CD4-positive, CD25-positive, alpha-beta regulatory T cell (primary cell): ENCODE data around the gene FOXQ1. TPM values are rescaled to one million over a fixed set of nuclear protein-coding genes. Genes with fewer than 3 reads are reported as not detected.
"Not testable (repeated sequence)": the region's sequence is repeated elsewhere in the genome, so short reads cannot be mapped to it uniquely, and the experiment has no call there.

ENCODE experiments used
- ATAC-seq, 2 donors: fragments of 150-1000 bp; cut with Tn5 transposase; one replicate each; pipeline ENCODE4 v1.10.0; 2021; ENCODE audit warnings: low read depth in 2 of 2, moderate number of reproducible peaks in 2 of 2, moderate library complexity in 1 of 2
- DNase-seq, 3 donors: peaks; one replicate each; pipeline versions ENCODE4 v3.0.0 to v3.0.0-alpha.2; 2012 to 2022; ENCODE audit warnings: mixed read lengths in 1 of 3
- H3K27ac ChIP-seq: one replicate; pipeline ENCODE4 v1.7.0; 2013; ENCODE audit warnings: mild to moderate bottlenecking, low read length; ENCODE audit not compliant: insufficient read depth, poor library complexity, severe bottlenecking
- H3K27me3 ChIP-seq: one replicate; pipeline ENCODE4 v1.7.0; 2013; ENCODE audit warnings: low read length; ENCODE audit not compliant: control insufficient read depth, insufficient read depth
- H3K36me3 ChIP-seq: one replicate; pipeline ENCODE4 v1.7.0; 2013; ENCODE audit warnings: mild to moderate bottlenecking, low read length, moderate library complexity; ENCODE audit not compliant: control insufficient read depth, insufficient read depth
- H3K4me1 ChIP-seq: 2 replicates; pipeline ENCODE4 v1.7.0; 2013; ENCODE audit warnings: mild to moderate bottlenecking, low read length; ENCODE audit not compliant: insufficient read depth, control insufficient read depth, poor library complexity, severe bottlenecking
- H3K4me3 ChIP-seq: one replicate; pipeline ENCODE4 v1.7.0; 2013; ENCODE audit warnings: low read depth, mild to moderate bottlenecking, low read length, moderate library complexity
- H3K9me3 ChIP-seq, 2 experiments: 1 replicate in 1 of 2; 2 replicates in 1 of 2; pipeline ENCODE4 v1.7.0; 2013; ENCODE audit warnings: low read length in 2 of 2, mild to moderate bottlenecking in 1 of 2, moderate library complexity in 1 of 2; ENCODE audit not compliant: control insufficient read depth in 2 of 2
- H3K27ac Mint-ChIP-seq, 3 donors: one replicate each; pipeline ENCODE4 v1.8.0; 2020 to 2022; ENCODE audit warnings: mild to moderate bottlenecking in 3 of 3, mixed read lengths in 3 of 3, moderate library complexity in 2 of 3
- H3K27me3 Mint-ChIP-seq: one replicate; pipeline ENCODE4 v1.8.0; 2022; ENCODE audit warnings: mild to moderate bottlenecking, mixed read lengths
- H3K36me3 Mint-ChIP-seq: one replicate; pipeline ENCODE4 v1.8.0; 2020; ENCODE audit warnings: mixed read lengths
- H3K4me1 Mint-ChIP-seq, 4 donors: one replicate each; pipeline ENCODE4 v1.8.0; 2020 to 2022; ENCODE audit warnings: mixed read lengths in 4 of 4, mild to moderate bottlenecking in 1 of 4
- H3K4me3 Mint-ChIP-seq, 4 donors: one replicate each; pipeline ENCODE4 v1.8.0; 2020 to 2022; ENCODE audit warnings: mild to moderate bottlenecking in 4 of 4, mixed read lengths in 4 of 4, moderate library complexity in 3 of 4
- H3K9me3 Mint-ChIP-seq, 7 donors: one replicate each; pipeline ENCODE4 v1.8.0; 2020 to 2022; ENCODE audit warnings: mixed read lengths in 7 of 7, mild to moderate bottlenecking in 3 of 7, moderate library complexity in 2 of 7
- polyA plus RNA-seq, 4 donors: library from polyadenylated mRNA; unstranded; fragments of 300-500 nt; fragmentation: Illumina TruSeq; gene quantifications; one replicate each; pipeline ENCODE4 v1.2.3, GENCODE V29; 2021
- total RNA-seq: library from RNA; stranded (reverse); gene quantifications from one replicate; pipeline ENCODE4 v1.2.3, GENCODE V29; 2022

The FOXQ1 gene
- total and polyA plus RNA-seq, 5 donors from 2014 or later = not detected

- Mint-ChIP-seq H3K27me3 (peaks cover 15% of the 10 kb centered on the region), H3K4me1 (no peaks in the 10 kb centered on the region), H3K36me3 (no peaks in the 10 kb centered on the region), H3K4me3 (no peak overlapping the region), H3K9me3 (peaks cover 0 to 32% (median 14%) of the 10 kb centered on the region in 7 donors), H3K27ac (no peak overlapping the region)
- no peaks in the 10 kb centered on the region for H3K36me3 ChIP-seq
- no peak for ATAC-seq
- no peak overlapping the region for H3K4me3 ChIP-seq
- H3K27ac ChIP-seq = no peak overlapping the region
- no peaks in the 10 kb centered on the region for H3K4me1 ChIP-seq
- H3K27me3 ChIP-seq = peaks cover 8% of the 10 kb centered on the region
- DNase-seq = no peak
- peaks cover 11 to 13% of the 10 kb centered on the region in 2 experiments for H3K9me3 ChIP-seq
Observed at GRCh38 chr6:1351381-1352008, 39.6 kb downstream of the FOXQ1 start.

DNA sequence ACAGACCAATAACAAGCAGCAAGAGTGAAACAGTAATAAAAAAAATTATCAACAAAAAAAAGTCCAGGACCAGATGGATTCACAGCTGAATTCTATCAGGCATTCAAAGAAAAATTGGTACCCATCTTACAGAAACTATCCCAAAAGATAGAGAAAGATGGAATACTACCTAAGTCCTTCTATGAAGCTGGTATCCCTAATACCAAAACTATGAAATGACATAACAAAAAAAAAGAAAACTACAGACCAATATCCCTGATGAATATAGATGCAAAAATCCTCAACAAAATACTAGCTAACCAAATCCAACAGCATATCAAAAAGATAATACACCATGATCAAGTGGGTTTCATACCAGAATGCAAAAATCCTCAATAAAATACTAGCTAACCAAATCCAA, 43.2 kb downstream of the FOXQ1 start:
- H3K4me1 Mint-ChIP-seq, H3K27ac Mint-ChIP-seq, ATAC-seq, H3K36me3 ChIP-seq, H3K27ac ChIP-seq, H3K4me3 ChIP-seq, DNase-seq, H3K4me1 ChIP-seq, H3K27me3 ChIP-seq, H3K36me3 Mint-ChIP-seq, H3K4me3 Mint-ChIP-seq: not testable (repeated sequence)
- peaks cover 11 to 13% of the 10 kb centered on the region in 2 experiments for H3K9me3 ChIP-seq
- Mint-ChIP-seq H3K27me3 (peaks cover 16% of the 10 kb centered on the region), H3K9me3 (peaks cover 0 to 32% (median 6%) of the 10 kb centered on the region in 7 donors)

DNA sequence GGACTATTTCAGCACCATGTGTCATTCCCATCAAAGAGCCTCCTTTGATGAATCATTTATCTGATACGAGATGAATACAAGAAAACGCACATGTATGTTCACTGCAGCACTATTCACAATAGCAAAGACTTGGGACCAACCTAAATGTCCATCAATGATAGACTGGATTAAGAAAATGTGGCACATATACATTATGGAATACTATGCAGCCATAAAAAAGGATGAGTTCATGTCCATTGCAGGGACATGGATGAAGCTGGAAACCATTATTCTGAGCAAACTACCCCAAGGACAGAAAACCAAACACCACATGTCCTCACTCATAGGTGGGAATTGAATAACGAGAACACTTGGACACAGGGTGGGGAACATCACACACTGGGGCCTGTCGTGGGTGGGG, 49.8 kb downstream of the FOXQ1 start:
- ATAC-seq, H3K36me3 ChIP-seq, H3K4me1 Mint-ChIP-seq, H3K9me3 ChIP-seq, H3K4me1 ChIP-seq, H3K27ac Mint-ChIP-seq, H3K9me3 Mint-ChIP-seq, H3K27ac ChIP-seq, DNase-seq, H3K36me3 Mint-ChIP-seq, H3K4me3 ChIP-seq, H3K4me3 Mint-ChIP-seq: not testable (repeated sequence)
- peaks cover 21% of the 10 kb centered on the region for H3K27me3 Mint-ChIP-seq
- peaks cover 10% of the 10 kb centered on the region for H3K27me3 ChIP-seq

DNA sequence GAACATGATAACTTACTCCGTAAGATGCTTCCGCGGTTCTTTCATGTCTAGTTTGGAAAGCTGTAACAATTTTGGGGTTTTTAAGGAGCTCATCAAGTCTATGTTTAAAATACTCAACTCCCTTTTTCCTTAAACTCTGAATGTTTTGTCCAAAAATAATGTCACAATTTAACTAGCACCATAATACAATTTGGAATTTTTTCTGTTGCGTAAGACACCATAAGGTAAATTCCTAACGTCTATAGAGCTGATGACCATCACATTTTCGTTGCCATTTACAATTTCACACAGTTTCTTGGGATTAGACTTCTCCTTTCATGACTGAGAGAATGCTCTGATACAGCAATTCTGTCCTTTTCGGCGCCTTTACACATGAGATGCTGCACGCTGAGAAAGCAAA, 50.7 kb downstream of the FOXQ1 start:
- ATAC-seq (no peak), DNase-seq (no peak)
- peaks cover 10% of the 10 kb centered on the region for H3K27me3 ChIP-seq
- H3K27me3 Mint-ChIP-seq = peaks cover 22% of the 10 kb centered on the region
- H3K27ac Mint-ChIP-seq = no peak overlapping the region
- no peak overlapping the region for H3K27ac ChIP-seq
- H3K36me3 ChIP-seq = no peaks in the 10 kb centered on the region
- H3K4me3 Mint-ChIP-seq = no peak overlapping the region
- no peaks in the 10 kb centered on the region for H3K36me3 Mint-ChIP-seq
- peaks cover 0 to 4% (median 0%) of the 10 kb centered on the region in 7 donors for H3K9me3 Mint-ChIP-seq
- no peaks in the 10 kb centered on the region for H3K4me1 Mint-ChIP-seq
- no peak overlapping the region for H3K4me3 ChIP-seq
- H3K4me1 ChIP-seq = no peaks in the 10 kb centered on the region
- H3K9me3 ChIP-seq = no peaks in the 10 kb centered on the region

DNA sequence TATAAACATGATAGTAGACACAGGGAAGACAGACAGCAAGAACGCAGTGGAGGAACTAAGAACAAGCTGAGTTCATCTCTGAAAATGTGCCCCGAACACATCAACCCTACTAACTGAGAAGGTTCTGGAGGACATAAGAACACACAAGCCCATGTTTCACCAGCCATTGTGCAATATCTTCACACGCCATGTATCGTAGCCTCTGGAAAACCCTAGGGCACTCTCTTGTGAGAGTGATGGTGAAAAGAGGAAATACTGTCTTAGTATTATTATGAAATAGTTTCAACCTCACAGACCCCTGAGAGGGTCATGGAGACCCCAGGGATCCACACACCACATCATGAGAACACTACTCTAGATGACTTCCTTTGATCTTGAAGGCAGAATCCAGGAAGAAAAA, 51.4 kb downstream of the FOXQ1 start:
- H3K27me3 ChIP-seq = peaks cover 10% of the 10 kb centered on the region
- no peak overlapping the region for H3K4me3 ChIP-seq
- Mint-ChIP-seq H3K4me1 (no peaks in the 10 kb centered on the region), H3K36me3 (no peaks in the 10 kb centered on the region), H3K4me3 (no peak overlapping the region), H3K27ac (no peak overlapping the region), H3K9me3 (peaks cover 0 to 4% (median 0%) of the 10 kb centered on the region in 7 donors), H3K27me3 (peaks cover 27% of the 10 kb centered on the region)
- H3K27ac ChIP-seq = no peak overlapping the region
- H3K9me3 ChIP-seq = no peaks in the 10 kb centered on the region
- ATAC-seq (no peak), DNase-seq (no peak)
- no peaks in the 10 kb centered on the region for H3K36me3 ChIP-seq
- no peaks in the 10 kb centered on the region for H3K4me1 ChIP-seq

DNA sequence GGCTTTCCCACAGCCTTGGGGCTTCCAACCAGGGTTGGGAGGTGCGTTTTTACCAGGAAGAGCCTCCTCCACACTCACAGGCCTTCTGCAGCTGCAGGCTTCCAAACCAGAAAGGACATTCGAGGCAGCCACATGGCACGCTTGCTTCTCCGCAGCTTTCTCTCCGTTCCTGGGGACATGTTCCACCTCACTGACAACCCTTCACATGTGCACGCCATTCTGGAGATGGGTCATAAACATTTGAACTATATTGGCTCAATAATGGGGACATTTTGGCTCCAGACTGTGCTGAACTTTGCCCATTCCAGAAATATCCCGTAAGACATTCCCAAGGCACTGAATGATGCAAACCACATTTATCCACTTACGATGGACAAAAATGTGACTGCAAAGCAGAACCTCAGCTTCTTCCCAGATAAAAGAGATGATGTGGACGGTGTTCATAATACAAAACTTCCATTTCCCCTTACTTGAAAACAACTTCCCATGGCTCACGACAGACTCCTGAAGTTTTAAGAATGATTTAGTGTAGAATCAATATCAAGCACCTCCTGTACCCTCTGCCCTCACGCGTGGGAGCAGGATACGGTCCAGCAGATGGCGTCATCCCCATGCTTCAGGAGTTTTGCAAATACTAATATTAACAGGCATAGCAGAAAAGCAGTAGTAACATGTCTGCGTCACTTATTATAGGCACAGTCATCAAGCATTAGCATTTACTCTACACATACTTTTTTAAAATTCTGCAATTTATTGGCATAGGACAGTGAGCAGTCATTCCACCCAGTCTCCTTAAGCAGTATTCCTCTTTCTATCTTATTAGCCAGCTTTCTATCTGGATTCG, 52.1 kb downstream of the FOXQ1 start:
- Mint-ChIP-seq H3K4me1 (no peaks in the 10 kb centered on the region), H3K9me3 (peaks cover 0 to 4% (median 0%) of the 10 kb centered on the region in 7 donors), H3K36me3 (no peaks in the 10 kb centered on the region), H3K27ac (no peak overlapping the region), H3K4me3 (no peak overlapping the region), H3K27me3 (peaks cover 29% of the 10 kb centered on the region)
- Histone ChIP-seq H3K36me3 (no peaks in the 10 kb centered on the region), H3K27me3 (peaks cover 8% of the 10 kb centered on the region), H3K4me1 (no peaks in the 10 kb centered on the region), H3K4me3 (no peak overlapping the region), H3K27ac (no peak overlapping the region), H3K9me3 (no peaks in the 10 kb centered on the region)
- DNase-seq (no peak), ATAC-seq (no peak)
